Activated CD8-positive, alpha-beta memory T cell treated with anti-CD3 and anti-CD28 coated beads for 24 hours (primary cell): ENCODE data around the gene ULBP2.
A peak's percentile ranks its signal among the peaks of the same experiment; 100 is the strongest.
"Not testable (repeated sequence)": the region's sequence is repeated elsewhere in the genome, so short reads cannot be mapped to it uniquely, and the experiment has no call there.

ENCODE experiments used
- DNase-seq: peaks from one replicate; pipeline ENCODE4 v3.0.0-alpha.2; 2020

Gene ULBP2

GRCh38 chr6:149929422-149929821 is 12.4 kb upstream of the ULBP2 start:
- DNase-seq = peak; percentile 56

GRCh38 chr6:149931501-149931900 is 10.3 kb upstream of the ULBP2 start:
- DNase-seq = no peak

- peak; percentile 41 for DNase-seq
These were observed 8.8 kb upstream of the ULBP2 start for GRCh38 chr6:149933036-149933435.

- DNase-seq = peak; percentile 50
These were observed 8.4 kb upstream of the ULBP2 start for GRCh38 chr6:149933461-149933860.

- peak; percentile 86 for DNase-seq
These were observed 7.3 kb upstream of the ULBP2 start for GRCh38 chr6:149934249-149935156.

GRCh38 chr6:149935246-149935645 is 6.6 kb upstream of the ULBP2 start:
- peak; percentile 55 for DNase-seq

GRCh38 chr6:149935668-149936067 is 6.1 kb upstream of the ULBP2 start:
- DNase-seq = peak; percentile 58

GRCh38 chr6:149936743-149937142 is 5.1 kb upstream of the ULBP2 start:
- DNase-seq = peak; percentile 56

- DNase-seq = not testable (repeated sequence)
These were observed 3.7 kb upstream of the ULBP2 start for GRCh38 chr6:149938013-149938570.

- peak; percentile 79 for DNase-seq
These were observed 3.1 kb upstream of the ULBP2 start for GRCh38 chr6:149938571-149939355.

GRCh38 chr6:149939356-149939648 is 2.5 kb upstream of the ULBP2 start:
- no peak for DNase-seq

GRCh38 chr6:149939909-149940671 is 1.7 kb upstream of the ULBP2 start:
- peak; percentile 54 for DNase-seq

- no peak for DNase-seq
These were observed 1.2 kb upstream of the ULBP2 start for GRCh38 chr6:149940672-149940982.

- no peak for DNase-seq
These were observed 631 bp downstream of the ULBP2 start for GRCh38 chr6:149942461-149942829.

GRCh38 chr6:149943321-149943720 is 1.5 kb downstream of the ULBP2 start:
- peak; percentile 52 for DNase-seq

GRCh38 chr6:149945276-149945675 is 3.5 kb downstream of the ULBP2 start:
- DNase-seq = peak; percentile 41

- not testable (repeated sequence) for DNase-seq
These were observed 4.8 kb downstream of the ULBP2 start for GRCh38 chr6:149946631-149947030.

- not testable (repeated sequence) for DNase-seq
These were observed 5.7 kb downstream of the ULBP2 start for GRCh38 chr6:149947533-149947932.

- DNase-seq = peak; percentile 53
These were observed 6.2 kb downstream of the ULBP2 start for GRCh38 chr6:149948011-149948410.

- no peak for DNase-seq
These were observed 6.8 kb downstream of the ULBP2 start for GRCh38 chr6:149948616-149949015.

- no peak for DNase-seq
These were observed 8.6 kb downstream of the ULBP2 start for GRCh38 chr6:149950423-149950822.

GRCh38 chr6:149951096-149951495 is 9.3 kb downstream of the ULBP2 start:
- DNase-seq = peak; percentile 50

- peak; percentile 38 for DNase-seq
These were observed 9.8 kb downstream of the ULBP2 start for GRCh38 chr6:149951626-149952025.
